GM19035 (cell line): ENCODE data around the gene OR52N1.

ENCODE experiments used
- ATAC-seq: cut with Tn5 transposase; IDR thresholded peaks from one replicate; pipeline ENCODE4 v1.9.1; 2021; ENCODE audit not compliant: unreplicated experiment

OR52N1 gene

DNA sequence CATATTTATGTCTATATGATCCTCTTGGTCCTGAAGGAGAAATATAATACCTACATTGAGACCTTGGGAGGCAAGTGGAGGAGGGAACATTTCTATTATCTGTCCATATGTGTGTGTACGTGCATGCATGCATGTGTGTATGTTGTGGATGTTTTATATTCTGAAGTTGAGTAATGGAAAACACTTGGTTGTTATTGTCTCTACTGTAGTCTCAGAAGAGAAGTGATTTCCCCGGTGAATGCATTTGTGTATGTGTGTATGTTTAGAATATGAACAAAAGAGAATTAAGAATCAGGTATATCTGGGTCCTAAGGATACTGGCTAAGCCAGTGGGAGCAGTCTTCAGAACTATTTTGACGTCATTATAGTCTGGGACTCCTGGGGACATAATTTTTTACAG is at the start of gene OR52N1:
Gene OR52N1 (minus strand): TSS at position 101 of the 400 bp plus-strand sequence. CDS start 2,449 bp downstream, outside the sequence.
- no peak for ATAC-seq

DNA sequence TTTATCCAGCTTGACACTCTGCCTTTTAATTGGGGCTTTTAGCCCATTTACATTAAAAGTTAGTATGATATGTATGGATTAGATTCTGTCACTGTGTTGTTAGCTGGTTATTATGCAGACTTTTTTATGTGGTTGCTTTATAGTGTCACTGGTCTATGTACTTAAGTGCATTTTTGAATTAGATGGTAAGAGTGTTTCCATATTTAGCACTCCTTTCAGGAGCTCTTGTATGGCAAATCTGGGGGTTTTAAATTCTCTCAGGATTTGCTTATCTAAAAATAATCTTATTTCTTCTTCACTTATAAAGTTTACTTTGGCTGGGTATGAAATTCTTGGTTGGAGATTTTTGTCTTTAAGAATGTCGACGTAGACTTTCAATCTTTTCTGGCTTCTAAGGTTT is 46.6 kb upstream of the OR52N1 start:
- no peak for ATAC-seq

DNA sequence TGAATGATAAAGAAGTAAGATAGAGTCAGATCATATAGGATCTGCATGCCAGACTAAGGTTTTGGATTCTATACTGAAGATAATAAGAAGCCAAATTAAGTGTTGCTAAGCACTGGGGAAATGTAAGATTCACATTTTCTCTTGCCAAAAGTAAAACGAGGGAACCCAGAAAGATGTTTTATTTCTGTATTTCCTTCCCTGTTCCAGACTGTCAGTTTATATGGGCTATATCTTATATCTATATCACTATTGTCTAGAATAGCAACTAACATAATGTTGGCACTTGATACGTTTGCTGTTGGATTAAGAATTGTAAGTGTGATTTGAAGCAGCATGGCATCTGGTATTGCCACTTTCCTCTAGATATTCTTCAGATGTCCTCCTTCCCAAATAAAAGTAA is 42.4 kb upstream of the OR52N1 start:
- ATAC-seq: no peak

DNA sequence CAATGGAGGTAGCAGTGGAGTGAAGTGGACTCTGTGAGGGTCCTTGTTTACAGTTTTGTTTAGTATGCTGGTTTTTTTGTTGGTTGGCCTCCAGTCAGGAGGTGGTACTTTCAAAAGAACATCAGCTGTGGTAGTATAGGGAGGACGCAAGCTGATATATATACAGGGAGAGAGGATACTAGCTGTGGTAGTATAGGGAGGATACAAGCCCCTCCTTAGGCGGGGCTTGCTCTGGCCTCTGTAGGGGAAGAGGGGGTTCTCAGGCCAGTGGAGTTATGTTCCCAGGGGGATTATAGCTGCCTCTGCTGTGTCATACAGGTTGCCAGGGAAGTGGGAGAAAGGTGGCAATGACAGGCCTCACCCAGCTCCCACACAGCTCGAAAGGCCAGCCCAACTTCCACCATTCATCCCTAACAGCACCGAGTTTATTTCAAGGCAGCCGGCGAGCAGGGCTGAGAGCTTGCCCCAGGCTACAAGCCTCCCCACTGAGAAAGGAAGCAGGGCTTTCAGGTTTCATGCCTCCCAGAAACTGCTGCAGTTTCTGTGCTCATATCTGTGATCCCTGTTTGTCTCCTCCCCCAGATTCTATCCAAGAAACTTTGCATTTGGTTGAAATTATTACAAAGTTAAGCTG is 40.2 kb upstream of the OR52N1 start:
- ATAC-seq: no peak

DNA sequence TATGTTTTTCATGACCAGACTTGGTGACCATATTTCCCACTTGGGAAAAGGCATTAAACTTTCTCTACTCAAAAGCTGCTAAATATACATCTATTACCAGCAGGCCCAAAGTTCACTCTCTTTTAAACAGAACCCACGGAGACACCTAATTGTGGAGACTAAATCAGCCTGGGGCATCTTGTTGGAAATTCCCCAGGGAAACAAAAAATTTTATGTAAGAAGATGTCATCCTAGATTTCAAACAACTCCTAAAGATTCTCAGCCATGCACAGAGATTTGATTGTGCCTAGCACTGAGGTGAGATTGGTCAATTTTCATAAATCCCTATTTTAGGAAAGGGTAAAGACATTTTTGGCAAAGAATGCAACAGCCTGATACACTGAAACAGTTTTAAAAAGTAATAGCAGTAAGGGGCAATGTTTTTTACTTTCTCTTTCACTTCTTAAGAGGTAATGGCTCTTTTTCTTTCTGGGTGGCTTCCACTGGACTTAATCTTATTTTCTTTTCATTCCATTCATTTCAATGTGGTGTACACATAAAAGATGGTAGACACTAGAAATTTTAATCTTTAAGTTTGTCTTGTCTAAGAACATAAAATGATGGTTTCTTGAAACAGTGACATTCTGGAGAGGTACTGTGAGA is 27.3 kb upstream of the OR52N1 start:
- peak; percentile 68 for ATAC-seq

DNA sequence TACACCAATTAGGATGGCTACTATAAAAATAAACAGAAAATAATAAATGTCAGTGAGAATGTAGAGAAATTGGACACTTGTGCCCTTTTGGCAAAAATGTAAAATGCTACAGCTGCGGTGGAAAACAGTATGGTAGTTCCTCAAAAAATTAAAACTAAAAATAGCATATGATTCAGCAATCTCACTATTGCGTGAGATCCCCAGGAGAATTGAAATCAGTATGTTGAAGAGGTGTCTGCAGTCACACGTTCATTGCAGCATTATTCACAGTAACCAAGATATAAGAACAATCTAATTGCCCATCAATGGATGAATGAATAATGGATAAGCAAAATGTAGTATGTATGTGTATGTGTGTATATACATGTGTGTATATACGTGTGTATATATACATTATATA is 24.5 kb upstream of the OR52N1 start:
- ATAC-seq: no peak

DNA sequence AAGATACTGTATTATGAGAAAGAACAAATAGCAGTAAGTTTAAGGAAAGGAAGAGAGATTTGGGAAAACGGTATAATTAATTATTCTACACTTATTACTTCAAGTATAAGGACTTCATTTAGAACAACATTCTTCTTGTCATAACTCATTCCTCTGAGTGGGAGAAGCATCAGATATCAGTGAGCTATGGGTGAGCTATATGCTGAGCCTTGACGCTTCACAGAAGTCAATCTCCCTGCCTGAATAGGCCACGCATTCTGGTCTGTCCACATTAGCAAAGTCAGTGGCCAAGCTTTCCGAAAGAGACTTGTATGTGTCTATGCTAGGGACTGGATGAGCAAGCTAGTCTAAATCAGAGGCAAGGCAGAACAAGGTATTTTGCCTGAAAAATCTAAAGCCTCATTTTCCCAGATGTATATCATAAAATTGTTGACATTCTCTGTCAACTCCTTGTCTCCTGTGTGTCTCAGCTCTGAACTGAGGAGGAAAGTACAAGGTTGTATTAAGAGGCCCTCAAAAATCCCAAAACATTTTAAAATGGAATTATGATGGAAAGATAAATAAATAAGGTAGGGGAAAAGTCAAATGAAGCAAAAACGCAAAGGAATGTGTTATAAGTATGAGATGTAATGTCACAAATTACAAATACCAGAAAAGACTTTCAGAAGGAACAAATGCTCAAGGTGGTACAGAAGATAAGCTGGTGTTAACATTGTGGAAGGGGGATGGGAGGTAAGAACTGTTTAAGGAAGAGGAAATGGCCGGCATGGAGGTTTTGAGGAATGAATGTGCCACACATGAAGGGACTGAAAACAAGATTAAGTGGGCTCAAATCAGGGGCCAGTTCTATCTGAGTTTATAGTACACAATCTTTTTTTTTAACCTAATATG is 19.1 kb upstream of the OR52N1 start:
- ATAC-seq: no peak

DNA sequence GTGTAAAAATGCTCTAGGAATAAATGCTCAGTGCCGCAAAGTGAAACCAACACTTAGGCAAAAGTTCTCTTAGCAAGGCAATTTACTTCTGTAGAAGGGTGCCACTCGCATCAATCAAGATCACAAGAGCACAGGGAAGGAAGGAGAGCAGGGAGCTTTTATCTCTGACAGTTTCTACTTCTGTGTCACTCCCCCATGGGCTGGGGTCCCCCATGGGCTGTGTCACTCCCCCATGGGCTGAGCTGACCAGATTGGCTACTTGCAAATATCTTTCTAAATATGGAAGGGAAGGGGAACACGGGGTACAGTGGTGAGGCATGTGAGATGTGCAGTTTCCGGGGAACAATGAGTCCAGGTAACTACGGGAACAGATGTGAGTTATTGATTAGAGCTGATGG is 18.1 kb upstream of the OR52N1 start:
- ATAC-seq: peak; percentile 25

DNA sequence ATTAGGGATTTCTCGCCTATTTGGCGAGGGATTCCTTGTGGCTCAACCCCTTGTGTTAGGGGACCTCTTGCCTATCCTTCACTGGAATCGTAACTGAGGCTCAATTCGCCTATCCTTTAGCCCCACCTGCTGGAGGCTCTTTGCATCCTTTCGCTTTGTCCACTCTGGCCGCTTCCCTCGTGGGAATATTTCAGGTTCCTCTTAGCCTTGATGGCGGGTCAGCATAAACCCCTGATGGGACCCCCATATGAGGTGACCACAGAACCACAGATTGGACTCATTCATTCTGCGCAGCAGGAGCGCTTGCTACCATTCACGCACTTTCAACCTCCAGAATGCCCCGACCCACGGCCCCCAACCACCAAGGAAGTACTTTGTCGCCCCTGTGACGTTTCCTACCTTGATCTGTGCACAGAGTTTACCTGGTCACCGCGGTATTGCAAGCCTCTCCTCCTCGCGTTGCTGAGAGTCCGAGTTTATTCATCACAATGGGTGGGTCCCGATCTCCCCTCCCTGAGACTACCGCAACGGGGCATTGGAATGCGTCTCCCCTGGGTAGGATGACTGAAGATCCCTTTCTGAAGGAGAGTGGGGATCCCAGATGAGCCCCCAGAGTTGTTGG is 17.5 kb upstream of the OR52N1 start, which contains the start of gene OR52N2:
Gene OR52N2 (plus strand): TSS at position 425 of the 622 bp plus-strand sequence. CDS start 11,412 bp downstream, outside the sequence.
- ATAC-seq: peak; percentile 89

DNA sequence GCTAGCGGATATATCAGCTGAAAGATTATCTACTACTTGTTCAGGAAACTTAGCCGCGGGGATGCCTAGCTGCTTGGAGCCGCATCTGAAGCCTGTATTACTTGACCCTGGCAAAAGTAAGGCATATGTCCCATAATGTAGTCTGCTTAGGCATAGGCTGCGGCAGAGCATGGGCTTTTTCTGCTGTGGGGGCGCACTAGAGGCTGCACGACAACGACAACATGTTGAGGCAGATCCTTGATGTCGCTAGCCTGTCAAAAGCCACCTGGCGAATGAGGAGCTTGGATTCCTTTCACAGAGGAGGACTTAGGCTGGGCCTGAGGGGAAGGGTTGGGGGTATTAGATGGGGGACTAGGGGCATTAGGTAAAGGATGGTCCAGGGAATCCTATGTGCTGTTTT is 16.5 kb upstream of the OR52N1 start:
- ATAC-seq: peak; percentile 32

DNA sequence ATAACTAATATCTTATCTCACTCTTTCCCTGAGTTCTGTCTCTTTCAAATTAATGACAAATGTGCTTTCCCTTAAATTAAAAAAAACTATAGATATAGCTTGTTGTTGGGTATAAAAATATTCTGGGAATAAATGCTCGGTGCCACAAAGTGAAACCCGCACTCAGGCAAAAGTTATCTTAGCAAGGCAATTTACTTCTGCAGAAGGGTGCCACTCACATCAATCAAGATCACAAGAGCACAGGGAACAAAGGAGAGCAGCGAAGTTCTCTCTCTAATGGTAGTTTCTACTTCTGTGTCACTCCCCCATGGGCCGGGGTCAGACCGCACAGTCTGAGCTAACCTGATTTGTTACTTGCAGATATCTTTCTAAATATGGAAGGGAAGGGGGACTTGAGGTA is 12.9 kb upstream of the OR52N1 start:
- no peak for ATAC-seq

DNA sequence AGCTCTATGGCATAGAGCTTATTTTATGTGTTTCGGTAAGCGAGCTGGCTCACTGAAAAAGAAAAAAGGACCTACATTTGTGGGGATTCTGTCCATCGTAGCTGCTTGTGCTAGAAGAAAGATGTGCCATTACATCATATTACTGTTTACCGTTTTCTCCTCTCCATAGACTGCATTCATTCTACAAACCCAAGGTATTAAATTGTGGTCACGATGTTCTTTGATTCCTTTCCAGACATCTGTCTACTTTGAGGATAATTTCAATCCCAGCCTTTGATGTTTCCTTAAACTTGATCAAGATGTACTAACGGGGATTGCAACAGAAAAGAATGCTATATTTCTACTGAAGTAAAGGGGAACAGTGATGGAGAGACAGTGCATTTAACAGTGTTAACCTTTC is 5.5 kb upstream of the OR52N1 start:
- no peak for ATAC-seq

DNA sequence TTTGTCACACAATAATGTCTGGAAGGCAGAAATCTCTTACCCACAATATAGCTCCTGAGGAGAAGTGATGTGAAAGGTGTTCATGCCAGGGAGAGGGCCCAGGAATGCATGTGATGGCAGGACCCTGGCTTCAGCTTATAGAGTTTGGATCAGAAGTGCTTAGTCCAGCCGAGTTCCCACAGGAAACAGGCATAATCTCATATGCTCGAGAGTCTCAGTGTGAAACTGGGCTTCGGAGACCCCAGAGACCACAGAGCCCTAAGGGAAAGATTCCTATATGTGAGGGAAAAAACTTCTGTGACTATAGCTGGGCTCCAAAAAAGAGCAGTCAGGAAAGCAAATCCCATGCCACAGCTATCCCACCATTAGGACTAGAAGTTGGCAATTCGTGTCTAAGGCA is 7.8 kb downstream of the OR52N1 start, which contains the start of gene OR52N5:
Gene OR52N5 (minus strand): TSS at position 101 of the 400 bp plus-strand sequence. CDS start 4,721 bp downstream, outside the sequence.
- ATAC-seq: no peak

DNA sequence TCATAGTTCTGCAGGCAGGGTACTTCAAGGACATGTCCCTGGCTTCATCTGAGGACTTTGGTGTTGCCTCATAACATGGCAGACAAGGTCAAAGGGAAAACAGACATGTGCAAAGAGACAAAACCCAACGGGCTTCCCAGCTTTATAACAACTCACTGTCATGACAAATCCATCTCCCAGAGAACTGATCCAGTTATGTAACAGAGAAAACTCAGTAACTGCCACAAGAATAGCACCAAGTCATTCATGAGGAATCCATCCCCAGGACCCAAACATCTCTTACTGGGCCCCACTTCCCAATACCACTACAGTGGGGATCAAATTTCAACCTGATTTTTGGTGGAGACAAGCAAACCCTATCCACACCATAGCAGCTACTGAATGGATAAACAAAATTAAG is 24.0 kb downstream of the OR52N1 start:
- no peak for ATAC-seq

DNA sequence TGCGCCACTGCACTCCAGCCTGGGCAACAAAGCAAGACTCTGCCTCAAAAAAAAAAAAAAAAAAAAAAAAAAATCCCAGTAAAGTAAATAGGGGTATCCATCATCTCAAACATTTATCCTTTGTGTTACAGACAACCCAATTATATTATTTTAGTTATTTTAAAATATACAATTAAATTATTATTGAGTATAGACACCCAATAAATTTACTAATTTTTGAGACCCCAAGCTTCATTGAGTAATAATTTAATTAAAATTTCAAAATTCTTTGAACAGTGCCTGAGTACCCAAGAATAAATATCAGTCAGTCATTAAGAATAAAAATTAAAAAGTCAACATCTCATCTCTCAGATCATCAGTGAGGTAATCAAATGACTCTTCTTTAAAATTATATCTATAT is 37.1 kb downstream of the OR52N1 start, which contains the start of gene OR52N4:
Gene OR52N4 (plus strand): TSS at position 301 of the 400 bp plus-strand sequence. CDS start 498 bp downstream, outside the sequence.
- no peak for ATAC-seq

DNA sequence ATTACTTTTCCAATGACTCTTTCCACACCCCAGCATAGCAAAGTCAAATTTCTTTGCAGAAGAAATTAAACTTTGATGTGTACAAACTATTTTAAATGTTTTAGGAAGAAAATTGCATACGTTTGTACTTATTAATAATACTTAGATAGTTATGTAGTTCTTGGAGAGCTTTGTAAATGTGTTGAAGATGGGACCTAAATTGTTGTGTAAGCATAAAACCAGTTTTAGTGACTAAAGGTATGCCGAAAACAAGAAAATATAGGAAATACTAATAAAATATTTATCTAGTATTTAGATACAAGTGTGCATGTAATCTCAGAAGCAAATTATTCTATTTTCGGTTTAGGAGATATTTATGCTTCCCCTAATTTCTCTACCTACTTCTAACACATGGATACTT is 41.2 kb downstream of the OR52N1 start:
- no peak for ATAC-seq

DNA sequence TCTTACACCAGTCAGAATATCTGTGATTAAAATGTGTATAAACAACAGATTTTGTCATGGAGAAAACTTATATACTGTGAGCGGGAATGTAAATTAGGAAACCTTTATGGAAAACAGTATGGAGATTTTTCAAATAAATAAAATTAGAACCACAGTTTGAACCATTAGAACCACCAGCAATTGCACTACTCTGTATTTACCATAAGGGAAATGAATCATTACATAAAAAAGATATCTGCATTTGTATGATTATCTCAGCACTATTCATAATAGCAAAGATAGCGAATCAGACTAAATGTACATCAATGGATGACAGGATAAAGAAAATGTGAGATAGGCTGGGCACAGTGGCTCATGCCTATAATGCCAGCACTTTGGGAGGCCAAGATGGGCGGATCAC is 44.5 kb downstream of the OR52N1 start:
- no peak for ATAC-seq

DNA sequence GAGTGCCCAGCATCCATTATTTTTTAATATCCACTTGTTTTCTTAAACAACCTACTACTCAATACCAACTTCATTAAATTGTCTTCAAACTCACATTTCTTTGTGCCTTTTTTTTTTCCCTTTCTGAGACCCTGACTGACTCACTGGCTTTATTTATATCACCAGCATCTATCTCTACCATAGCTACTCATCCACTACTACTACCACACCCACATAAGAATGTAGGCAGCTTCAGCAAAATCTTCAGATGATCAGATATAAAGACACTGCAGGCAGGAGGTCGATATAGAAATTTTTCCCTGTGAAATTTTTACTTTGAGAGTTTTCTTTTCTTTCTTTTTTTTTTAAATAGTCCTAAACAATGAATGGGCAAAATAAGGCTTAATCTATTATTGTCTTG is 52.6 kb downstream of the OR52N1 start:
- ATAC-seq: no peak

DNA sequence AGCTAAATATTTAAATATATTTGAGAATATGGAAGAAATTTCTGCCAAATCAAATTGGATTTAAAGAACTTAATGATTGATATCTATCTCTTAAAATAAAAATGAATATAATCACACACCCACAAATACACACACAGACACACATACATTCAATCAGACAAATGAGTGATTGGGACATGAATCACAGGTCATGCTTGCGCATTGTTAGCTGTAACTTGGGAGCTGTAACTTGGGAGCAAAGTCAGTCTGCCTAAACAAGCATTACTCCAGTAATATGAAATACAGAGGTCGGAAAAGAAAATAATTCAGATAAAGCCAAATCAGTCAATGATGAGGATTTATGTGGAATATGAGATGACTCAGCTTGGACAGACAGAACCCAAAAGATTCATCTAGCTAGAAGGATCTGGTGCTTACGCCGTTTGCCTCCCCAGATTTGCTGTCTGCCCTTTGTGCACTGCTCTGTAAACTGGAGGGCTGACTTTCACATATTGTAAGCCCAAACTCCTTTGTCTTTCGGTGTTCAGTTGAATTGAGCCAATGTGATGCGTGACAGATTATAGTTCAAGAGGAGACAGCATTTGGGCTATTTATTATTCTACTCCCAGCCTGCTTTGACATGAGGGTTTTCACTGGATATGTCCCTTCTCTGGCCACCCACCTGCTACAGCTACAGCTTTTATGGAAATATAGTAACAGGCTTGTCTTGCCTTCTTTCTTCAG is 53.2 kb downstream of the OR52N1 start:
- ATAC-seq: no peak

DNA sequence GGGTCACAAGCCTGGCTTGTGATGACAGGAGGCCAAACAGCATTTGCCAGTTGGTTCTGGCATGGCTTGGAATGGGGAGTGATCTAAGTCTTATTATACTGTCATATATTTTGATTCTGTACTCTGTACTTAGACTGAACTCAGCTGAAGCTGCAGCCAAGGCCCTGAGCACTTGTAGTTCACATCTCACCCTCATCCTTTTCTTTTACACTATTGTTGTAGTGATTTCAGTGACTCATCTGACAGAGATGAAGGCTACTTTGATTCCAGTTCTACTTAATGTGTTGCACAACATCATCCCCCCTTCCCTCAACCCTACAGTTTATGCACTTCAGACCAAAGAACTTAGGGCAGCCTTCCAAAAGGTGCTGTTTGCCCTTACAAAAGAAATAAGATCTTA is 54.0 kb downstream of the OR52N1 start:
- ATAC-seq: no peak
